ENCODE results near the gene SERPINE1. TPM values are rescaled to one million over a fixed set of nuclear protein-coding genes. Genes with fewer than 3 reads are reported as not detected.

Gene SERPINE1
- total and polyA plus RNA-seq, 2 of the 13 experiments (the other 11 are each of a cell fraction or from before 2014, with no cell fraction given): 21.2 to 1,576 TPM

DNA sequence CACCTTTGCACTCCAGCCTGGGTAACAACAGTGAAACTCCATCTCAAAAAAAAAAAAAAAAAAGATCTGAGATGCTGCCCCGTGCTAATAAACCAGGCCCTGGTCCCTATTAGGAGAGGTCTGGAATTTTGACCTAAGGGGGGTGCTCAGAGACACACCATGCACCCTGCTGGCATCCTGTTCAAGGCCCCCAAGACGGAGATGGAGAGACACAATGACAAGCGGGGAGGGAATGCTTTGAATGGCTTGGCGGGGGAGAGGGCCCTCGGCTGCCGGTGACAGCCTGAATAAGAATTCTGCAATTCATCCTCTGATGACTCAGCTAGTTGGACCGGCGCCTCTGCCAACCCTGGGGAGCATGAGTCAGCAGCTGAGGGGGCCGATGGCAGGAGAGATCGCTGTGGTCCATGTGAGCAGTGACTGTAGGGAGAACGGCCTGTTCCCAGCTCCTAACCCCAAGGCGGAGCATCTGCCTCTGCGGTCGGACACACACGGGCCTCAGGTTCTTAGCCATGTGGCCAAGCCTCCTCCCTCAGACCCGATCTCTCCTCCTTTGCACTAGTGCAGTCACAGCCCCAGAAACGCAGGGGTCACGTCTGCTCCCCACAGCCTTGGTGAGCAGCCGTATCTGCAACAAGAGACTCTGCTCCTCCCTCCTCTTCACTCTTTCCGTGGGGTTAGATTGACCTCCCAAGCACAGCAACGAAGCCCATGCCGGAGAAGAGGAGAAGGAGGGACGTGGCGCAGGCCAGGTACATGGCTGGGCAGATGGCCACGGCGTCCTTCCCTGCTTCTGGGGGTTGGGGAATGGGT is 26.7 kb upstream of the SERPINE1 start (continued):
- TF ChIP-seq ATF2 (CRISPR knock-in tag; IDR thresholded peaks at IDR 0.05) (0 out of 2 replicates have a peak, but pooled peaks have one; percentile 30), CEBPB (IDR thresholded peaks at IDR 0.05; ENCODE audit: borderline replicate concordance, low read depth, low read length) (no peak), HMGXB4 (CRISPR knock-in tag; IDR thresholded peaks at IDR 0.05; ENCODE audit: borderline replicate concordance in 1 of 2, low read depth in 1 of 2) (peak in 1 of 2 experiments; percentile 36; a peak in 1 of 4 replicates), NR2C2 (CRISPR knock-in tag; IDR thresholded peaks at IDR 0.05; ENCODE audit: borderline replicate concordance) (0 out of 2 replicates have a peak, but pooled peaks have one; percentile 13), KDM2A (CRISPR knock-in tag; IDR thresholded peaks at IDR 0.05; ENCODE audit: borderline replicate concordance, low read depth) (peak; percentile 70), NFE2 (CRISPR knock-in tag; IDR thresholded peaks at IDR 0.05) (peak; percentile 93), ZNF563 (CRISPR knock-in tag; IDR thresholded peaks at IDR 0.05) (0 out of 2 replicates have a peak, but pooled peaks have one; percentile 50), PPARG (CRISPR knock-in tag; conservative IDR thresholded peaks at IDR 0.05) (0 out of 2 replicates have a peak, but pooled peaks have one; percentile 47), NFKB2 (CRISPR knock-in tag; IDR thresholded peaks at IDR 0.05; ENCODE audit: borderline replicate concordance) (no peak), ZNF629 (CRISPR knock-in tag; conservative IDR thresholded peaks at IDR 0.05) (no peak), HMG20A (CRISPR knock-in tag; IDR thresholded peaks at IDR 0.05; ENCODE audit: borderline replicate concordance) (peak; percentile 21; the same call in 1 of the 2 replicates), GATAD1 (CRISPR knock-in tag; IDR thresholded peaks at IDR 0.05) (0 out of 2 replicates have a peak, but pooled peaks have one; percentile 31), SUZ12 (IDR thresholded peaks at IDR 0.05; ENCODE audit: low read depth, low read length) (no peak), NCOA2 (CRISPR knock-in tag; IDR thresholded peaks at IDR 0.05) (0 out of 2 replicates have a peak, but pooled peaks have one; percentile 17), POLR2A (IDR thresholded peaks at IDR 0.05; ENCODE audit: insufficient read depth in 1 of 2, low read depth in 2 of 2, low read length in 2 of 2) (peak in 1 of 2 experiments; percentile 34; a peak in 1 of 4 replicates), ZFX (CRISPR knock-in tag; IDR thresholded peaks at IDR 0.05; ENCODE audit: low read depth) (peak; percentile 75), SOX6 (IDR thresholded peaks at IDR 0.05) (no peak), SOX6 (CRISPR knock-in tag; IDR thresholded peaks at IDR 0.05) (peak; percentile 79), ZC3H13 (CRISPR knock-in tag; IDR thresholded peaks at IDR 0.05) (0 out of 2 replicates have a peak, but pooled peaks have one; percentile 55), EP300 (IDR thresholded peaks at IDR 0.05; ENCODE audit: low read depth in 2 of 2, low read length in 2 of 2) (peak; percentile 34 to 76; a peak in 1 of 4 replicates), EP300 (CRISPR knock-in tag; IDR thresholded peaks at IDR 0.05; ENCODE audit: borderline replicate concordance) (0 out of 2 replicates have a peak, but pooled peaks have one; percentile 47), ZNF350 (CRISPR knock-in tag; IDR thresholded peaks at IDR 0.05; ENCODE audit: borderline replicate concordance, low read depth) (peak; percentile 49; the same call in 1 of the 2 replicates), MAFK (conservative IDR thresholded peaks at IDR 0.05 in 1 of 2, IDR thresholded peaks at IDR 0.05 in 1 of 2; ENCODE audit: low read length in 2 of 2) (peak; percentile 98 to 100), ZNF614 (CRISPR knock-in tag; IDR thresholded peaks at IDR 0.05; ENCODE audit: borderline replicate concordance) (peak; percentile 46; the same call in 1 of the 2 replicates), SPEN (CRISPR knock-in tag; IDR thresholded peaks at IDR 0.05; ENCODE audit: low read depth) (peak; percentile 78), MAF1 (CRISPR knock-in tag; IDR thresholded peaks at IDR 0.05; ENCODE audit: borderline replicate concordance) (no peak), ZNF33B (CRISPR knock-in tag; IDR thresholded peaks at IDR 0.05) (0 out of 2 replicates have a peak, but pooled peaks have one; percentile 36)

Data from HepG2 (cell line).